ENCODE data around the gene ADRB2.

Gene ADRB2

DNA sequence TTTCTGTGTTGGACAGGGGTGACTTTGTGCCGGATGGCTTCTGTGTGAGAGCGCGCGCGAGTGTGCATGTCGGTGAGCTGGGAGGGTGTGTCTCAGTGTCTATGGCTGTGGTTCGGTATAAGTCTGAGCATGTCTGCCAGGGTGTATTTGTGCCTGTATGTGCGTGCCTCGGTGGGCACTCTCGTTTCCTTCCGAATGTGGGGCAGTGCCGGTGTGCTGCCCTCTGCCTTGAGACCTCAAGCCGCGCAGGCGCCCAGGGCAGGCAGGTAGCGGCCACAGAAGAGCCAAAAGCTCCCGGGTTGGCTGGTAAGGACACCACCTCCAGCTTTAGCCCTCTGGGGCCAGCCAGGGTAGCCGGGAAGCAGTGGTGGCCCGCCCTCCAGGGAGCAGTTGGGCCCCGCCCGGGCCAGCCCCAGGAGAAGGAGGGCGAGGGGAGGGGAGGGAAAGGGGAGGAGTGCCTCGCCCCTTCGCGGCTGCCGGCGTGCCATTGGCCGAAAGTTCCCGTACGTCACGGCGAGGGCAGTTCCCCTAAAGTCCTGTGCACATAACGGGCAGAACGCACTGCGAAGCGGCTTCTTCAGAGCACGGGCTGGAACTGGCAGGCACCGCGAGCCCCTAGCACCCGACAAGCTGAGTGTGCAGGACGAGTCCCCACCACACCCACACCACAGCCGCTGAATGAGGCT is at the start of gene ADRB2:
TSS of gene ADRB2 (plus strand) at position 559 of the 686 bp plus-strand sequence. CDS start 221 bp downstream, outside the sequence.
- TF ChIP-seq, protein P1, sequence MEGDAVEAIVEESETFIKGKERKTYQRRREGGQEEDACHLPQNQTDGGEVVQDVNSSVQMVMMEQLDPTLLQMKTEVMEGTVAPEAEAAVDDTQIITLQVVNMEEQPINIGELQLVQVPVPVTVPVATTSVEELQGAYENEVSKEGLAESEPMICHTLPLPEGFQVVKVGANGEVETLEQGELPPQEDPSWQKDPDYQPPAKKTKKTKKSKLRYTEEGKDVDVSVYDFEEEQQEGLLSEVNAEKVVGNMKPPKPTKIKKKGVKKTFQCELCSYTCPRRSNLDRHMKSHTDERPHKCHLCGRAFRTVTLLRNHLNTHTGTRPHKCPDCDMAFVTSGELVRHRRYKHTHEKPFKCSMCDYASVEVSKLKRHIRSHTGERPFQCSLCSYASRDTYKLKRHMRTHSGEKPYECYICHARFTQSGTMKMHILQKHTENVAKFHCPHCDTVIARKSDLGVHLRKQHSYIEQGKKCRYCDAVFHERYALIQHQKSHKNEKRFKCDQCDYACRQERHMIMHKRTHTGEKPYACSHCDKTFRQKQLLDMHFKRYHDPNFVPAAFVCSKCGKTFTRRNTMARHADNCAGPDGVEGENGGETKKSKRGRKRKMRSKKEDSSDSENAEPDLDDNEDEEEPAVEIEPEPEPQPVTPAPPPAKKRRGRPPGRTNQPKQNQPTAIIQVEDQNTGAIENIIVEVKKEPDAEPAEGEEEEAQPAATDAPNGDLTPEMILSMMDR (IDR thresholded peaks at IDR 0.05; ENCODE audit: insufficient read depth, missing control alignments), result no peak
- FAIRE-seq (no peak), DNase-seq (ENCODE audit: insufficient read length, low spot score) (no peak)

DNA sequence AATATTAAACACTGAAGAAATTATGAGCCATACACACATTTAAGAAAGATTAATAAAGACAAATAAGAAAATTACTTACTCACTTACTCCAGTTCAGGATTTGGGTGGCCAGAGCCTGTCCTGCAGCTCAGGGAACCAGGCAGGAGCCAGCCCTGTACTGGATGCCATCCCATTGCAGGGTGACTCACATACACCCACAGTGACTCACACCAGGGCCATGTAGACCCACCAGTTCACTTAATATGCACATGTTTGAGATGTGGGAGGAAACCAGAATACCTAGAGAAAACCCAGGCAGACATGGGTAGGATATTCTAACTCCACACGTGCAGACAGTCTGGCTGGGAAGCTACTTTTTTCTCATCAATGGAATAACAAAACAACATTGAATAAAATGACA is 49.6 kb upstream of the ADRB2 start:
- FAIRE-seq, result no peak
- DNase-seq (ENCODE audit: insufficient read length, low spot score), result no peak

DNA sequence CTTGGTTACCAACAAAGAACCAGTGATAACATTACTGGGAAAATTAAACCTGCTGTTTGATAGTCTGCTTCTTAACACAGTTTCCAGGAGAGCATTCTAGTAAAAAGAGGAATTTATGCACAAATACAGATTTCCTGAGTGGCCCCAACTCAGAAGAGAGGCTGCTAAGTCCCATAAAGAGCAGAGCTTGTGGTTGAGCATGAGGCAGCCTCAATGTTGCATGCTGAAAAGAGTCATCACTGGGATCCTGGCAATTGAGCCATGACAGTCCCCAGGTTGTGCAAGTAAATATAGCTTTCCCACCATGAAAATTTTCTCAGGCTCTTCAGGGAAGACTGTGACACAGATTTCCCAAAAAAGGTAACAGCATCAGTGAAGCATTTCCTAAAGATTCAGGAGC is 47.5 kb upstream of the ADRB2 start:
- TF ChIP-seq, protein P1 (IDR thresholded peaks at IDR 0.05; ENCODE audit: insufficient read depth, missing control alignments), result no peak
- no peak for FAIRE-seq
- DNase-seq (ENCODE audit: insufficient read length, low spot score), result no peak

More for the DNA sequence above, 49.6 kb upstream of the ADRB2 start:
- TF ChIP-seq, protein P1 (IDR thresholded peaks at IDR 0.05; ENCODE audit: insufficient read depth, missing control alignments), result no peak

- FAIRE-seq (no peak), DNase-seq (ENCODE audit: insufficient read length, low spot score) (no peak)
- TF ChIP-seq, protein P1 (IDR thresholded peaks at IDR 0.05; ENCODE audit: insufficient read depth, missing control alignments), result no peak
These were observed 45.7 kb upstream of the ADRB2 start for GRCh38 chr5:148780711-148781110.

DNA sequence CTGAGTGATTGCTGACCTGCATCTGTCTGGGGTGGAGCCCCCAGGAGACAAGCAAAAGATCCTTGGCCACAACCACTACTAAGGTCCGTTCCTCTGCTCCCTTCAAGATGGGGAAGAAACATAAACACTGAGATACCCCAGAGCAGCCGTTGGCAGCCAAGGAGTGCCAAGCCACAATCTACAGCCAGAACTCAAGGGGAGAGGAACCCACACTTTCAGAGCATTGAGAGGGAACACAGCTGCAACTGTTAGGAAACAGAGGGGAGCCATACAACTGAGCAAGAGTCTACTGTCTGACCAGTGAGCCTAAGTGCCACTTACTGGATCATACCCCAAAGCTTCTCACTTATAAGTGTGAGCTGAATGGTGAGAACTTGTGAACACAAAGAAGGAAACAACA is 44.6 kb upstream of the ADRB2 start:
- FAIRE-seq, result no peak

DNA sequence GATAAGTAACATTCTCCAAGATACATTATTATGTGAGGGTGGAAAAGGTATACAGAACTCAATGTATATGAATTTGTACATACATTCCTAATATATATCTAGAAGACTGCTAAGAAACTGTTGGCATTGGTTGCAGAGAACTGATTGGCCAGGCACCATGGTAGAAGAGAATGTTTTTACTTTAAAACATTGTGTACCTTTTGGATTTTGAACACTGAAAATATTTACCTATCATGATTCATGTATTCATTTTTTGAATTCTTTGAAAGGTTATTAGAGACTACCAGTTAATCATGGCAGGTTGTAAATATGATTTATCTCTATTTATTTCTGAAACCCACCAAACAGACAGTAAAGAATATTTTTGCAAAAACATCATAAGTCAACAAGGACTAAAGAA is 41.2 kb upstream of the ADRB2 start:
- FAIRE-seq, result no peak
- TF ChIP-seq, protein P1 (IDR thresholded peaks at IDR 0.05; ENCODE audit: insufficient read depth, missing control alignments), result no peak
- no peak for DNase-seq (ENCODE audit: insufficient read length, low spot score)

More for the DNA sequence above, 44.6 kb upstream of the ADRB2 start:
- DNase-seq (ENCODE audit: insufficient read length, low spot score), result no peak
- TF ChIP-seq, protein P1 (IDR thresholded peaks at IDR 0.05; ENCODE audit: insufficient read depth, missing control alignments), result no peak

GRCh38 chr5:148786456-148786855 is 40.0 kb upstream of the ADRB2 start:
- FAIRE-seq, result no peak
- DNase-seq (ENCODE audit: insufficient read length, low spot score), result no peak
- TF ChIP-seq, protein P1 (IDR thresholded peaks at IDR 0.05; ENCODE audit: insufficient read depth, missing control alignments), result no peak

Measured in D721Med (cell line).